Activated naive CD8-positive, alpha-beta T cell treated with anti-CD3 and anti-CD28 coated beads, Interleukin-2, amount 50 U/mL, for 16 hours (primary cell): ENCODE measurements around the gene TMC7.

Source experiments
- DNase-seq: peaks from one replicate; pipeline ENCODE4 v3.0.0-alpha.2; 2020; ENCODE audit warnings: low read depth, low spot score

TMC7 gene

GRCh38 chr16:19088341-19088916 lies 104.7 kb downstream of the TMC7 start:
- no peak for DNase-seq

DNA sequence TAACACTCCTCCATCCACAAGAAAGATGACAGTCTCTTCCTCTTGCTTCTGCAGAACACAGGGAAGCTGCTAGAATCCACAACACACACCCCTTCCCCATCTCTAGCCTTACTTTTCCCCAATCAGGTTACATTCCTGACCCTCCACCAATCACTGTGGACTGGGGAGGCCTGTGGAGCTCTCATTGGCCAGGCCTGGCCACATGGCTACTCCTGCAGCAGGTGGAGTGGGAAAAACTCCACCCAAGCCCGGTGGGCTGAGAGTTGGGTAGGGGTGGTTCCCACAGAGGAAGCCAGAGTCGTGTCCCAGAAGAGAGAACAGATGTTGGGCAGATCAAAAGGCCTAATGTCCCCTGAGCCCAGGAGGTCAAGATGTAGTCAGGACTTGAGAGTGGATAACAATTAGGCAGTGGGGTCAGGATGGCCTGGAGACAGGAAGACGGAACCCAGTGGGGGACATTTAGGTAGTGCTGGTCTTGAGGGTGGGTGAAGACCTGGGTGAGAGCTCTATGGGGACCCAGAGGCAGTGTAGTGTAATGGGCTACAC lies 105.7 kb downstream of the TMC7 start:
- no peak for DNase-seq

GRCh38 chr16:19090916-19091315 lies 107.2 kb downstream of the TMC7 start:
- DNase-seq = no peak

- DNase-seq = no peak
Measured at GRCh38 chr16:19092653-19093410, 109.1 kb downstream of the TMC7 start.

- no peak for DNase-seq
Measured at GRCh38 chr16:19093631-19094541, 110.2 kb downstream of the TMC7 start.

- DNase-seq = no peak
Measured at GRCh38 chr16:19094542-19095365, 111.0 kb downstream of the TMC7 start.

DNA sequence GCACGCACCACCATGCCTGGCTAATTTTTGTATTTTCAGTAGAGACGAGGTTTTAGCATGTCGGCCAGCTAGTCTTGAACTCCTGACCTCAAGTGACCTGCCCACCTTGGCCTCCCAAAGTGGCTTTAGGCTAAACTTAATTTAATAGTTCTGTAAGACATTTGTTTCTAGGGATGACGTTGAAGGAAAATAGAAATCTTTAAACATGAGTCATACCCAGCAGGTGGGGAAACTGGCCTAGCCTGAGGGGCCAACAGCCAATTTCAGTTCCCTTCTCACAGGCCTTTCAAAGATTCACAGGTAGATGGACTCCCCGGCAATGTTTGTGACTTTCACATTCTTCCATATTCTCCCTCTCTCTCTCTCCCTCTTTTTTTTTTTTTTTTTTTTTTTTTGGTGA lies 111.9 kb downstream of the TMC7 start:
- no peak for DNase-seq

DNA sequence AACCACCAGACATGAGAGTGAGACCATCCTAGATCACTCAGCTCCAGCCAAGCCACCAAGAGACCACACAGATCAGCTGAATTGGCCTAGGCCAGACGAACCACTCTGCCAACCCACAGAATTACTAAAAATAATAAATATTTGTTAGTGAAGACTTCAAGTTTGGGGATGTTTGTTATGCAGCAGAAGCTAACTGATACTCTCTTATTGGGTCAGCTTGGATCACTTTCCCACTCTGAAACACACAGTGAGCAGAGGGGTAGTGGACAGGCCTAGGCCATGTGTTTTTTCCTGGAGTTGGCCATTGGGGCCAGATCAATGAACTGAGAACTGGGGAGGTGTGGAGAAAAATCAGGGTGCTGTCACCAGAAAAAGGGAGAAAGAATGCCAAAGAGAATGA lies 114.4 kb downstream of the TMC7 start:
- DNase-seq = no peak

GRCh38 chr16:19102187-19102872 lies 118.6 kb downstream of the TMC7 start:
- DNase-seq = no peak

DNA sequence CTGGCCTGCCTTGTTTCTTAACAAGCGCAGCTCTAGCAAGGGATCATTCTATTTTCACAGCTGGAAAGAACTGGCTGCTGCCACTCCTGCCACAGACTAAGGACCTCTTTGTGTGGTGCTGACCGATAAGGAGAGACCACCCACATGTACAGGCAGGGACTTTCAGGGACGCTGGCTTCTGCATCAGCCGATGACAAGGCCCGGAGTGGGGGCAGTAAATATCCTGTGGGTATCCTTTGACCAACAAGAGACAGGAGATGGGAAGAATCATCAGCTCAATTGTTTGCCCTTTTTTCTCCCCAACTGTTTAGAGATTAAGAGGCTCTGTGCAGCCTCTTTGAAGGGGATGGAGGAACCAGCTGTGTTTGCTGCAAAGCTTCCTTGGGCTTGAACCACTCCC lies 120.9 kb downstream of the TMC7 start:
- DNase-seq = no peak

DNA sequence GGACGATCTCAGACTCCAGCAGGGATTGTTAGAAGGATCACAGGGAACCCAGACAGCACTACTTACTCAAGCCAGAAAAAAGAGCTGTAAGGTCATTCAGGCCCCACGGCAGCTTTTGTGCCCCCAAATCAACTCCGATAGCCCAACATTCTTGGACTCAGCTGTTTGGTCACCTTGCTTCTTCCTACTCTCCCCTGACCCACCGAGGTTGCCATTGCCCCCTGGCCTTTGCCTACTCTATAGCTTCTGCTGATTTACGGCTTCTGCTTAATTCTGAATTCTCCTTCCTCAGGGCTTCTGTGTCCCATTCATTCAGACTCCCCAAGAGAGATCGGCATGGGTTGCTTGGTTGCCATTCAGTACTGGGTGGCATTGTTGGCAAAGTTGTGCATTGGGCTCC lies 121.4 kb downstream of the TMC7 start:
- DNase-seq = no peak

GRCh38 chr16:19105891-19106624 lies 122.3 kb downstream of the TMC7 start:
- no peak for DNase-seq

GRCh38 chr16:19106625-19107020 lies 122.9 kb downstream of the TMC7 start:
- DNase-seq = no peak

GRCh38 chr16:19108409-19109287 lies 124.9 kb downstream of the TMC7 start:
- DNase-seq = no peak

GRCh38 chr16:19109288-19109664 lies 125.5 kb downstream of the TMC7 start:
- no peak for DNase-seq

GRCh38 chr16:19110537-19111360 lies 127.0 kb downstream of the TMC7 start:
- DNase-seq = no peak

DNA sequence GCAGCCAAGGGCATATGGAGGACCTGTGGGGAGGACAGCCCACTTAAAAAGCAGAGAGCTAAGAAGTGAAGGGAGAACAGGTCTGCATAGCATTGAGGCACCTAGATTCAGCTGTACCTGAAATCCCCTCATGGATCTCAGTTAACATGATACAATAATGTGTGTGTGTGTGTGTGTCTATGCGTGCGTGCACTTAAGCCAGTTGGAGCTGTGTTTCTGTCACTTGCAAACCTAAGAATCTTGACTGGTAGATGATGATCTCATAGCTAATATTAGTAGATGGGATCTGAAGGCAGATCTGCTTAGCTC lies 128.3 kb downstream of the TMC7 start:
- no peak for DNase-seq
